Stimulated activated memory B cell treated with anti-CD40 and anti-IgM and Interleukin-4, amounts not matched to agents 10 μg/mL and 1 μg/mL and 100 μg/mL, for 72 hours (primary cell): ENCODE results near the gene GPATCH2.
"Not testable (repeated sequence)": the region's sequence is repeated elsewhere in the genome, so short reads cannot be mapped to it uniquely, and the experiment has no call there.

Experiments
- ATAC-seq: fragments of 150-1000 bp; cut with Tn5 transposase; 2 replicates; pipeline ENCODE4 v1.10.0; 2021
- H3K27ac Mint-ChIP-seq: one replicate; pipeline ENCODE4 v1.8.0; 2022; ENCODE audit warnings: mild to moderate bottlenecking, mixed read lengths
- H3K27me3 Mint-ChIP-seq: one replicate; pipeline ENCODE4 v1.8.0; 2022; ENCODE audit warnings: mixed read lengths
- H3K36me3 Mint-ChIP-seq: one replicate; pipeline ENCODE4 v1.8.0; 2022; ENCODE audit warnings: mixed read lengths
- H3K4me1 Mint-ChIP-seq: one replicate; pipeline ENCODE4 v1.8.0; 2022; ENCODE audit warnings: mixed read lengths
- H3K4me3 Mint-ChIP-seq: one replicate; pipeline ENCODE4 v1.8.0; 2022; ENCODE audit warnings: mild to moderate bottlenecking, moderate library complexity, mixed read lengths
- H3K9me3 Mint-ChIP-seq: one replicate; pipeline ENCODE4 v1.8.0; 2022; ENCODE audit warnings: mixed read lengths

The GPATCH2 gene

GRCh38 chr1:217614200-217614712, 16.6 kb downstream of the GPATCH2 start:
- no peaks in the 10 kb centered on the region for H3K9me3 Mint-ChIP-seq
- H3K36me3 Mint-ChIP-seq: peaks cover 48% of the 10 kb centered on the region
- H3K27ac Mint-ChIP-seq: no peak overlapping the region
- no peak overlapping the region for H3K4me3 Mint-ChIP-seq
- no peak for ATAC-seq
- peaks cover 7% of the 10 kb centered on the region for H3K4me1 Mint-ChIP-seq
- H3K27me3 Mint-ChIP-seq: no peaks in the 10 kb centered on the region

- Mint-ChIP-seq H3K4me3 (no peak overlapping the region), H3K9me3 (no peaks in the 10 kb centered on the region), H3K27me3 (no peaks in the 10 kb centered on the region), H3K4me1 (no peaks in the 10 kb centered on the region), H3K36me3 (peaks cover 40% of the 10 kb centered on the region), H3K27ac (no peak overlapping the region)
- no peak for ATAC-seq
Observed at GRCh38 chr1:217605390-217605789, 25.5 kb downstream of the GPATCH2 start.

GRCh38 chr1:217602380-217602779, 28.5 kb downstream of the GPATCH2 start:
- ATAC-seq: no peak
- peaks cover 33% of the 10 kb centered on the region for H3K36me3 Mint-ChIP-seq
- no peak overlapping the region for H3K4me3 Mint-ChIP-seq
- no peaks in the 10 kb centered on the region for H3K9me3 Mint-ChIP-seq
- no peak overlapping the region for H3K27ac Mint-ChIP-seq
- no peaks in the 10 kb centered on the region for H3K27me3 Mint-ChIP-seq
- no peaks in the 10 kb centered on the region for H3K4me1 Mint-ChIP-seq

GRCh38 chr1:217599154-217599553, 31.7 kb downstream of the GPATCH2 start:
- Mint-ChIP-seq H3K36me3 (peaks cover 37% of the 10 kb centered on the region), H3K27ac (no peak overlapping the region), H3K4me3 (no peak overlapping the region), H3K27me3 (no peaks in the 10 kb centered on the region), H3K4me1 (no peaks in the 10 kb centered on the region), H3K9me3 (no peaks in the 10 kb centered on the region)
- no peak for ATAC-seq

GRCh38 chr1:217590598-217590997, 40.3 kb downstream of the GPATCH2 start:
- no peak overlapping the region for H3K27ac Mint-ChIP-seq
- H3K36me3 Mint-ChIP-seq: peaks cover 7% of the 10 kb centered on the region
- H3K4me3 Mint-ChIP-seq: no peak overlapping the region
- H3K27me3 Mint-ChIP-seq: no peaks in the 10 kb centered on the region
- no peaks in the 10 kb centered on the region for H3K9me3 Mint-ChIP-seq
- ATAC-seq: no peak
- H3K4me1 Mint-ChIP-seq: no peaks in the 10 kb centered on the region

- Mint-ChIP-seq H3K36me3 (peaks cover 24% of the 10 kb centered on the region), H3K9me3 (no peaks in the 10 kb centered on the region), H3K27me3 (no peaks in the 10 kb centered on the region), H3K4me3 (no peak overlapping the region), H3K27ac (no peak overlapping the region), H3K4me1 (no peaks in the 10 kb centered on the region)
- no peak for ATAC-seq
Observed at GRCh38 chr1:217586586-217586985, 44.3 kb downstream of the GPATCH2 start.

GRCh38 chr1:217585577-217585976, 45.3 kb downstream of the GPATCH2 start:
- H3K4me3 Mint-ChIP-seq: no peak overlapping the region
- no peak for ATAC-seq
- no peaks in the 10 kb centered on the region for H3K4me1 Mint-ChIP-seq
- peaks cover 31% of the 10 kb centered on the region for H3K36me3 Mint-ChIP-seq
- H3K27me3 Mint-ChIP-seq: no peaks in the 10 kb centered on the region
- H3K9me3 Mint-ChIP-seq: no peaks in the 10 kb centered on the region
- H3K27ac Mint-ChIP-seq: no peak overlapping the region

- not testable (repeated sequence) for H3K9me3 Mint-ChIP-seq, H3K27me3 Mint-ChIP-seq, H3K4me1 Mint-ChIP-seq, H3K27ac Mint-ChIP-seq, ATAC-seq, H3K4me3 Mint-ChIP-seq
- H3K36me3 Mint-ChIP-seq: peaks cover 31% of the 10 kb centered on the region
Observed at GRCh38 chr1:217584286-217584811, 46.5 kb downstream of the GPATCH2 start.

- Mint-ChIP-seq H3K4me3 (no peak overlapping the region), H3K27ac (no peak overlapping the region), H3K4me1 (no peaks in the 10 kb centered on the region), H3K36me3 (peaks cover 13% of the 10 kb centered on the region), H3K27me3 (no peaks in the 10 kb centered on the region), H3K9me3 (no peaks in the 10 kb centered on the region)
- no peak for ATAC-seq
Observed at GRCh38 chr1:217577336-217577735, 53.6 kb downstream of the GPATCH2 start.

- no peaks in the 10 kb centered on the region for H3K27me3 Mint-ChIP-seq
- no peak for ATAC-seq
- H3K4me3 Mint-ChIP-seq: no peak overlapping the region
- H3K4me1 Mint-ChIP-seq: peaks cover 6% of the 10 kb centered on the region
- H3K9me3 Mint-ChIP-seq: peaks cover 6% of the 10 kb centered on the region
- no peak overlapping the region for H3K27ac Mint-ChIP-seq
- H3K36me3 Mint-ChIP-seq: peaks cover 15% of the 10 kb centered on the region
Observed at GRCh38 chr1:217574265-217574949, 56.5 kb downstream of the GPATCH2 start.

- H3K4me1 Mint-ChIP-seq: peaks cover 6% of the 10 kb centered on the region
- peaks cover 23% of the 10 kb centered on the region for H3K36me3 Mint-ChIP-seq
- no peaks in the 10 kb centered on the region for H3K27me3 Mint-ChIP-seq
- H3K9me3 Mint-ChIP-seq: peaks cover 6% of the 10 kb centered on the region
- H3K27ac Mint-ChIP-seq: no peak overlapping the region
- ATAC-seq: no peak
- H3K4me3 Mint-ChIP-seq: no peak overlapping the region
Observed at GRCh38 chr1:217569021-217569420, 61.9 kb downstream of the GPATCH2 start.

GRCh38 chr1:217568200-217568599, 62.7 kb downstream of the GPATCH2 start:
- Mint-ChIP-seq H3K27me3 (no peaks in the 10 kb centered on the region), H3K9me3 (peaks cover 6% of the 10 kb centered on the region), H3K4me1 (peaks cover 6% of the 10 kb centered on the region), H3K36me3 (peaks cover 29% of the 10 kb centered on the region), H3K27ac (no peak overlapping the region), H3K4me3 (no peak overlapping the region)
- no peak for ATAC-seq

GRCh38 chr1:217564833-217565232, 66.1 kb downstream of the GPATCH2 start:
- peaks cover 3% of the 10 kb centered on the region for H3K9me3 Mint-ChIP-seq
- no peak overlapping the region for H3K27ac Mint-ChIP-seq
- no peaks in the 10 kb centered on the region for H3K27me3 Mint-ChIP-seq
- H3K4me3 Mint-ChIP-seq: no peak overlapping the region
- ATAC-seq: no peak
- peaks cover 28% of the 10 kb centered on the region for H3K36me3 Mint-ChIP-seq
- no peaks in the 10 kb centered on the region for H3K4me1 Mint-ChIP-seq

- H3K4me1 Mint-ChIP-seq: no peaks in the 10 kb centered on the region
- no peaks in the 10 kb centered on the region for H3K27me3 Mint-ChIP-seq
- no peaks in the 10 kb centered on the region for H3K9me3 Mint-ChIP-seq
- no peak overlapping the region for H3K4me3 Mint-ChIP-seq
- peaks cover 27% of the 10 kb centered on the region for H3K36me3 Mint-ChIP-seq
- no peak for ATAC-seq
- H3K27ac Mint-ChIP-seq: no peak overlapping the region
Observed at GRCh38 chr1:217564207-217564606, 66.7 kb downstream of the GPATCH2 start.

GRCh38 chr1:217563179-217563578, 67.7 kb downstream of the GPATCH2 start:
- H3K4me3 Mint-ChIP-seq: no peak overlapping the region
- H3K9me3 Mint-ChIP-seq: no peaks in the 10 kb centered on the region
- H3K27ac Mint-ChIP-seq: no peak overlapping the region
- H3K27me3 Mint-ChIP-seq: no peaks in the 10 kb centered on the region
- H3K4me1 Mint-ChIP-seq: no peaks in the 10 kb centered on the region
- peaks cover 27% of the 10 kb centered on the region for H3K36me3 Mint-ChIP-seq
- no peak for ATAC-seq

- no peak overlapping the region for H3K4me3 Mint-ChIP-seq
- H3K27me3 Mint-ChIP-seq: no peaks in the 10 kb centered on the region
- H3K36me3 Mint-ChIP-seq: peaks cover 31% of the 10 kb centered on the region
- H3K9me3 Mint-ChIP-seq: no peaks in the 10 kb centered on the region
- H3K27ac Mint-ChIP-seq: no peak overlapping the region
- no peak for ATAC-seq
- H3K4me1 Mint-ChIP-seq: no peaks in the 10 kb centered on the region
Observed at GRCh38 chr1:217562229-217562878, 68.5 kb downstream of the GPATCH2 start.
